ENCODE results near the gene CSH1. TPM values are rescaled to one million over a fixed set of nuclear protein-coding genes. Genes with fewer than 3 reads are reported as not detected.
"Not testable (repeated sequence)": the region's sequence is repeated elsewhere in the genome, so short reads cannot be mapped to it uniquely, and the experiment has no call there.

Gene CSH1
- not detected in 2 replicates for polyA plus RNA-seq (2014; cell fraction: cytosol; rRNA removed)
- polyA plus RNA-seq (2014; cell fraction: nucleus; rRNA removed), result not detected in 2 replicates

GRCh38 chr17:63896524-63897354, at the start of gene CSH1:
CSH1 (minus strand) TSS chr17:63896574; CDS start chr17:63896511, 63 bp downstream.
- DNase-seq (ENCODE audit: low spot score), result not testable (repeated sequence)

GRCh38 chr17:63945784-63946439, 49.5 kb upstream of the CSH1 start:
- DNase-seq (ENCODE audit: low spot score), result no peak

GRCh38 chr17:63944736-63945499, 48.5 kb upstream of the CSH1 start:
- no peak for DNase-seq (ENCODE audit: low spot score)

GRCh38 chr17:63943745-63944144, 47.4 kb upstream of the CSH1 start:
- DNase-seq (ENCODE audit: low spot score), result no peak

DNA sequence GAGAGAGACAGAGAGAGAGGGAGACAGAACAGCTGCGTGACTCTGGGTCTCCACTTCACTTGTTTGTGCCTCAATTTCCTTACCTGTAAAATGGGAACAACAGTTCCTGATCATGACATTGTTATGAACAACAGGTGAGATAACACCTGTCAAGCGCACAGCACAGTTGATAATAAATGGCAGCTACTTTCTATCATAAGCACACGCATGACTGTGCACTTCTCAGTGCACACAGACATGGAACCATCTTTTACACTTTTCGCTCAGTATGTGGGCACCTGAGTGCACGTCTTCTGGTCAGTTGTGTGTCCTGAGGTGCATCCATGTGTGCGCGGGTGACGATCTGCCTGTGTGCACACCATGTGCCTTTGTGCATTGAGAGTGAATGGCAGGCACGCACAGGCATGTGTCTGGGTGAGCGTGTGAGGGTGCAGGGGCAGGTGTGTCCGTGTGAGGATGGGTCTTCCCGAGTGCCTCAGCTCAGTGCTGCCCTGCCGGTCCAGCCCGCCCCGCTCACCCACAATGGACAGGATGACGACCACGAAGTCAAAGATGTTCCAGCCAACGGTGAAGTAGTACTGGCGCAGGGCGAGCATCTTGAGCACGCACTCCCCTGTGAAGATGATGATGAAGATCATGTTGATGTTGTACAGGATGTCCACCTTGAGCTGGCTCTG, 46.1 kb upstream of the CSH1 start:
- no peak for DNase-seq (ENCODE audit: low spot score)

DNA sequence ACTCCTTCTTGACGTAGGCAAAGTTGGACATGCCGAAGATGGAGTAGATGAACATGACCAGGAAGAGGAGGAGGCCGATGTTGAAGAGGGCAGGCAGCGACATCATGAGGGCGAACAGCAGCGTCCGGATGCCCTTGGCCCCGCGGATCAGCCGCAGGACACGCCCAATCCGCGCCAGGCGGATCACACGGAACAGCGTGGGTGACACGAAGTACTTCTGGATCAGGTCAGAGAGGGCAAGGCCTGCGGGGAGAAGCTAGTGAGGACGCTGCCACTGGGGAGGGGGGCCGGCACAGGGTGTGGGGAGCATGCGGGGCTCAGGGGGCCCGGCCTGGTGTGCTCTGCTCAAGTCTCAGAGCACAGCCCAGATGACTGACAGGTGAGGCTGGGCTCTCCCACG, 45.4 kb upstream of the CSH1 start:
- no peak for DNase-seq (ENCODE audit: low spot score)

DNA sequence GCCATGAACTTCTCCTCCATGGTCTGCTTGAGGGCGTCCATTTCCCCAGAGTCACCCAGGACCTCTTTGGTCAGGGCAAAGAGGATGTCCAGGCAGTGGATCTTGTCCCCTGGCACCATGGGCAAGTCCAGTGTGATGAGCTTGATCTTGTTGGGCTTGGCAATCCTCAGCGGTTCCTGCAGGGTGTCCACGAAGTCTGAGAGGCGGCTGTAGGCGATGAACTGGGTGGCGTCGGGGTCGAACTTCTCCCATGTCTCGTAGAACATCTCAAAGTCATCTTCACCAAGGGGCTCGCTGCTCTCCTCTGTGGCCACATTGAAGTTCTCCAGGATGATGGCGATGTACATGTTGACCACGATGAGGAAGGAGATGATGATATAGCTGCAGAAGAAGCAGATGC, 44.8 kb upstream of the CSH1 start:
- DNase-seq (ENCODE audit: low spot score), result no peak

GRCh38 chr17:63940584-63940983, 44.2 kb upstream of the CSH1 start:
- no peak for DNase-seq (ENCODE audit: low spot score)

DNA sequence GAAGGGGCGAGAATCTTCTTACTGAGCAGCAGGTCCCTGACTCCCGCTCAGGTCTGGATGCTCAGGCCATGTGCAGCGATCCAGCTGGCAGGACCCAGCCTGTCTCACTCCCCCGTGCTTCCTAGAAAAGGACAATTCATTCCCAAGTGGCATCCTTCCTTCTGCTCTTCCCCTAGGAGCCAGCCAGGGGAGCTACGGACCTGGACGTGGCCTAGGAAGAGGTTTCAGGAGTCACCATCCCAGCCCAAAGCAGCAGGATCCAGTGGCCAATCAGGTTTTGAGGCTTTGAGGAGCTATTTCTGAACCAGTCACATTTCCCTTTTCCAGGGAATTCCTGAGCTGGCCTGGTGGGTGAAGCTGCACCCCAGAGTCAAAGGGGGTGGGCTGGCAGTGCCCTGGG, 43.5 kb upstream of the CSH1 start:
- no peak for DNase-seq (ENCODE audit: low spot score)

DNA sequence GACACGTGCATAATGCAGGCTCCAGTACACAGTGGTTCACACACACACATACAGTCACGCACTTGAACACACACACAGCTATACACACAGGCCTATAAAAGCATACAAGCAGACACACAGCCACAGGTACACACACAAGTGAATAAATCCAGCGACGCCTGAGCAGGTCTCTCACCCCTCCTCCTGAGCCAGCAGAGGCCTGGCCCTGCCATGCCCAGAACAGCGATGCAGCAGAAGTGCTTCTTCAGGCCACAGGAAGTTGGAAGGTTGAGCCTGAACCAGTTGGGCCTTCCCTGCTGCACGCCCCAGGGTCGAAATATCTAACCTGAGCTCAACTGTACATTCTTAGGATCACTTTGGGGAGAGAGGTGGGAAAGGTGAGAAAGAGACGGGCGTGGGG, 43.0 kb upstream of the CSH1 start:
- DNase-seq (ENCODE audit: low spot score), result no peak

GRCh38 chr17:63937920-63938319, 41.5 kb upstream of the CSH1 start:
- DNase-seq (ENCODE audit: low spot score), result no peak

DNA sequence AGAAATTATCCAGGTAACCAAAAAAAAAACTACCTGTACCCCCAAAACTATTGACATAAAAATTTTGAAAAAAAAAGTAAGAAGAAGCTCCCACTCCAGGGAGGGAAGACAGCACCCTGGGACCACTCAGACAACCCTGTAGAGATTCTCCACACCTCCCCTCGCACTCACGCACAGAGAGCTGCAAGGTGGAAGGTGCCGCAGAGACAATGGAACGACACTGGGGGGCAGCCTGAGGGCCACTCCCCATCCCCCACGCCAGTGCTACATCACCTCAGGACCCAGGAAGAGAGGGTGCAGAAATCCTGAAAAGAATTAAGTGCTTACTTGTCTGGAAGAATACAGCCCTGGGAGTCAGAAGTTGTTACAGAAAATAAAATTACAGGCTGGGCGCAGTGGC, 40.9 kb upstream of the CSH1 start:
- DNase-seq (ENCODE audit: low spot score), result no peak

GRCh38 chr17:63934183-63935112, 38.1 kb upstream of the CSH1 start:
- no peak for DNase-seq (ENCODE audit: low spot score)

GRCh38 chr17:63933598-63933997, 37.2 kb upstream of the CSH1 start:
- DNase-seq (ENCODE audit: low spot score), result no peak

DNA sequence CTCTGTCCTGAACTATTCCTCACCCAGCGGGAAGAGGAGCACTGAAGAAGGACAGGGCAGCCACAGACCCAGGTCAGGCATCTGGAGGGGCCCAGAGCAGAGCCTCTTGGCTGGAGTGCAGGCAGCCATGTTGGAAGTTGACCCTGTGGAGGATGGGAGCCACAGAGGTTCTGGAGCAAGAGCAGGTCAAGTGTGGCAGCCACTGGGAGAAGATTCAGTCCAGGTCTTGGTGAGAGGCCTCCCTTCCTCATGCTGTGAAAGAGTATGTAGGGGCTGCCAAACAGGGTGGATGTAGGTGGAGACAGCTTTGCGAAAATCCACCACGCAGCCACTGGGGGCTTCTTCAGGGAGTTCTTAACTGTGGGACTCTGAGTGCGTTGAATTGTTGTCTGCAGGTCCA, 36.3 kb upstream of the CSH1 start:
- no peak for DNase-seq (ENCODE audit: low spot score)

- DNase-seq (ENCODE audit: low spot score), result no peak
These were observed 35.7 kb upstream of the CSH1 start, which contains the start of gene CD79B for GRCh38 chr17:63931981-63932561. CD79B (minus strand) TSS chr17:63932331; CDS start chr17:63932261, 70 bp downstream.

GRCh38 chr17:63930951-63931575, 34.7 kb upstream of the CSH1 start:
- no peak for DNase-seq (ENCODE audit: low spot score)

DNA sequence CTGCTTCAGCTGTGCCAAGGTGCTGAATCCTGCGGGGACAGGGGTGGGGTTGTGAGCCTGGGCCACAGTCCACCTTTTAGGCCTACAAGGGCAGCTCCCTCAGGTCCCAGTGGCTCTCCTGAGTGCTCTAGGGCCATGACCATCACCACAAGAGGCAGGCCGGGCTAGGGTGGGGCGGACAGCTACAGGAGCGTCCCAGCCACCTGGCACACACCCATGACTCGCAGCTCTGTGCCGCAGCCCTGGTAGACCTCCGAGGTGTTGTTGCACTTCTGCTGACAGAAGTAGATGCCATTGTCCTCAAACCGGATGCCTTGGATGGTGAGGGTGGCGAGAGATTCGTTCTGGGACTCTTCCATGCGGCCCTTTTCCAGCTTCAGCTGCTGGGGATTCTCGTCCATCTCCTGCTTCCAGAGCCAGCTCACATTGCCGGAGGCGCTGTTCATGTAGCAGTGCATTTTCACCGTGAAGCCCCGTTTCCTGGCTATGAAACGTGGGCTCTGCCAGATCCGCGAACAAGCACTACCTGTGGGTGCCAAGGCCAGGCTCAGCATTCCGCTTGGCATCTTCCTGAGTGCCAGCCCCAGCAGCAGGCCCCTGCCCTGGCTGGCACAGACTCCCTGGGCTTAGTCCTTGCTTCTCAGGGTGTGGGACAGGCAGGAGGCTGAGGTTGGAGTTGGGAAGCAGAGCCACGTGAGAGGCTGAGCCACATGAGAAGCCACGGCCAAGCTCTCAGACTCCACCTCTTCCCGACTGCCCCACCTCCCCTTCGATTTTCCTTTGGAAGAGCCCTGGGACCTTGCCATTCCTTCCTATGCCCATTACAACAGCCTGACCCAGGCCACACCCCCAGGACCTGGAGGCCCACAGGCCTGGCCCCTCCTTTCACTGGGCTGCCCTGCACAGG, 33.7 kb upstream of the CSH1 start:
- DNase-seq (ENCODE audit: low spot score), result no peak
